ENCODE data around the gene STAG1.

- TF ChIP-seq CTCF (IDR thresholded peaks at IDR 0.05; ENCODE audit: low read depth, low read length, missing input control) (no peak), ATF3 (IDR thresholded peaks at IDR 0.05) (no peak), TAF1 (conservative IDR thresholded peaks at IDR 0.05) (no peak), JUND (IDR thresholded peaks at IDR 0.05) (no peak), SP1 (IDR thresholded peaks at IDR 0.05) (no peak), FOXA2 (IDR thresholded peaks at IDR 0.05) (no peak), RAD21 (IDR thresholded peaks at IDR 0.05) (no peak), MAX (IDR thresholded peaks at IDR 0.05) (no peak), YY1 (IDR thresholded peaks at IDR 0.05) (no peak), RXRA (IDR thresholded peaks at IDR 0.05) (no peak), GABPA (IDR thresholded peaks at IDR 0.05 in 1 of 2, conservative IDR thresholded peaks at IDR 0.05 in 1 of 2) (no peak), EGR1 (IDR thresholded peaks at IDR 0.05; ENCODE audit: low read depth in 2 of 2) (no peak), FOXA1 (IDR thresholded peaks at IDR 0.05) (no peak), REST (IDR thresholded peaks at IDR 0.05) (no peak)
These were observed 48.7 kb downstream of the STAG1 start for GRCh38 chr3:136703429-136703828.
